Endothelial cell of coronary artery (primary cell): Measurements from ENCODE around the gene SUGCT. TPM values are rescaled to one million over a fixed set of nuclear protein-coding genes. Genes with fewer than 3 reads are reported as not detected.

Source experiments
- total RNA-seq: library from RNA; depleted of rRNA; stranded (reverse); fragments of >200 nt; gene quantifications from 2 replicates; pipeline ENCODE4 v1.2.3, GENCODE V29; 2014

SUGCT gene
- 3.1 and 3.4 TPM in 2 replicates for total RNA-seq

GRCh38 chr7:40134428-40135316 lies at the start of gene SUGCT, which contains the start of gene MPLKIP:
SUGCT (plus strand) TSS chr7:40135005.
MPLKIP (minus strand) TSS chr7:40134622; CDS start chr7:40134567, 55 bp downstream.

Other genes with a start within 250 kb of the SUGCT start
- 37.2 and 55.6 TPM in 2 replicates for gene CDK13, start 184.7 kb upstream of the SUGCT start, total RNA-seq
- gene MPLKIP, start 383 bp upstream of the SUGCT start, total RNA-seq = 19.3 and 20.3 TPM in 2 replicates